Bronchial epithelial cell (primary cell): Measurements from ENCODE around the gene UTP3. TPM values are rescaled to one million over a fixed set of nuclear protein-coding genes. Genes with fewer than 3 reads are reported as not detected.

Experiments used
- DNase-seq: peaks from one replicate; pipeline ENCODE4 v3.0.0-alpha.2; 2010; ENCODE audit warnings: low read depth
- FAIRE-seq: peaks from 2 replicates; lab custom pipeline; 2011; peaks lifted over from hg19 to GRCh38; lab: Jason Lieb, UNC
- H3K27me3 ChIP-seq: 2 replicates; pipeline ENCODE4 v1.5.1; 2011; ENCODE audit warnings: low read length; ENCODE audit not compliant: control insufficient read depth, insufficient read depth
- H3K36me3 ChIP-seq: 2 replicates; pipeline ENCODE4 v1.5.1; 2011; ENCODE audit warnings: low read length; ENCODE audit not compliant: control insufficient read depth, insufficient read depth
- H3K4me3 ChIP-seq: 2 replicates; pipeline ENCODE4 v1.5.1; 2011; ENCODE audit warnings: mild to moderate bottlenecking, low read depth, low read length, control low read depth
- total RNA-seq: library from RNA; depleted of rRNA; stranded (reverse); fragments of >200 nt; gene quantifications from 2 replicates; pipeline ENCODE4 v1.2.1, GENCODE V29; 2014
- TF ChIP-seq, protein P1 (sequence below): IDR thresholded peaks from 2 replicates; pipeline ENCODE4 v1.5.1; 2011; ENCODE audit warnings: mild to moderate bottlenecking, moderate library complexity, low read length, control low read depth, inconsistent platforms; ENCODE audit not compliant: insufficient read depth, severe bottlenecking

The UTP3 gene
- total RNA-seq, 1 donor from 2014 or later, result 15.0 TPM

- Histone ChIP-seq H3K4me3 (no peak overlapping the region), H3K27me3 (no peaks in the 10 kb centered on the region), H3K36me3 (no peaks in the 10 kb centered on the region)
- FAIRE-seq (no peak), DNase-seq (peak; percentile 24)
- TF ChIP-seq, protein P1, sequence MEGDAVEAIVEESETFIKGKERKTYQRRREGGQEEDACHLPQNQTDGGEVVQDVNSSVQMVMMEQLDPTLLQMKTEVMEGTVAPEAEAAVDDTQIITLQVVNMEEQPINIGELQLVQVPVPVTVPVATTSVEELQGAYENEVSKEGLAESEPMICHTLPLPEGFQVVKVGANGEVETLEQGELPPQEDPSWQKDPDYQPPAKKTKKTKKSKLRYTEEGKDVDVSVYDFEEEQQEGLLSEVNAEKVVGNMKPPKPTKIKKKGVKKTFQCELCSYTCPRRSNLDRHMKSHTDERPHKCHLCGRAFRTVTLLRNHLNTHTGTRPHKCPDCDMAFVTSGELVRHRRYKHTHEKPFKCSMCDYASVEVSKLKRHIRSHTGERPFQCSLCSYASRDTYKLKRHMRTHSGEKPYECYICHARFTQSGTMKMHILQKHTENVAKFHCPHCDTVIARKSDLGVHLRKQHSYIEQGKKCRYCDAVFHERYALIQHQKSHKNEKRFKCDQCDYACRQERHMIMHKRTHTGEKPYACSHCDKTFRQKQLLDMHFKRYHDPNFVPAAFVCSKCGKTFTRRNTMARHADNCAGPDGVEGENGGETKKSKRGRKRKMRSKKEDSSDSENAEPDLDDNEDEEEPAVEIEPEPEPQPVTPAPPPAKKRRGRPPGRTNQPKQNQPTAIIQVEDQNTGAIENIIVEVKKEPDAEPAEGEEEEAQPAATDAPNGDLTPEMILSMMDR, result no peak
Measured at GRCh38 chr4:70670332-70671014, 17.9 kb upstream of the UTP3 start.

GRCh38 chr4:70671091-70671490 is 17.2 kb upstream of the UTP3 start:
- no peak for DNase-seq
- no peaks in the 10 kb centered on the region for H3K27me3 ChIP-seq
- TF ChIP-seq, protein P1, result no peak
- no peak overlapping the region for H3K4me3 ChIP-seq
- H3K36me3 ChIP-seq, result no peaks in the 10 kb centered on the region
- FAIRE-seq, result no peak

GRCh38 chr4:70674191-70674590 is 14.1 kb upstream of the UTP3 start:
- no peak for FAIRE-seq
- H3K4me3 ChIP-seq, result no peak overlapping the region
- H3K27me3 ChIP-seq, result no peaks in the 10 kb centered on the region
- TF ChIP-seq, protein P1, result no peak
- no peak for DNase-seq
- H3K36me3 ChIP-seq, result no peaks in the 10 kb centered on the region

DNA sequence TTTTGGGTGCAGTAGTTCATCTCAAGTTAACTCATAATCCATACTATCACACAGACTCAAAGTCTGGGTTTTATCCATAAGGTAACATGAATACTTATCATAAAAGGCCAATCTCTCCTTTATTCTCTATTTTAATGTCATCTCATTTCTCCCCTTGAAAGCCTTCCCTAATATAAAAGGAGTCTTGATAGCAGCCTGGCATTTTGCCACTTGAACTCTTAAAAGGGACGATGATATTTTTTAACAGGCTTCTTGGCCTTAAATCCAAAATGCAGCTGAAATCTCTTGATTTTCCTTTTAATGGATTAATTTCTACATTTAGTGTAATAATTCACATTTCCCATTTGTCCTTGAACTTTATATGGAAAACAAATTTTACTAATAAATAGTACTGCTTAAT is 13.6 kb upstream of the UTP3 start:
- DNase-seq (no peak), FAIRE-seq (no peak)
- TF ChIP-seq, protein P1, result no peak
- no peaks in the 10 kb centered on the region for H3K27me3 ChIP-seq
- no peak overlapping the region for H3K4me3 ChIP-seq
- H3K36me3 ChIP-seq, result no peaks in the 10 kb centered on the region

DNA sequence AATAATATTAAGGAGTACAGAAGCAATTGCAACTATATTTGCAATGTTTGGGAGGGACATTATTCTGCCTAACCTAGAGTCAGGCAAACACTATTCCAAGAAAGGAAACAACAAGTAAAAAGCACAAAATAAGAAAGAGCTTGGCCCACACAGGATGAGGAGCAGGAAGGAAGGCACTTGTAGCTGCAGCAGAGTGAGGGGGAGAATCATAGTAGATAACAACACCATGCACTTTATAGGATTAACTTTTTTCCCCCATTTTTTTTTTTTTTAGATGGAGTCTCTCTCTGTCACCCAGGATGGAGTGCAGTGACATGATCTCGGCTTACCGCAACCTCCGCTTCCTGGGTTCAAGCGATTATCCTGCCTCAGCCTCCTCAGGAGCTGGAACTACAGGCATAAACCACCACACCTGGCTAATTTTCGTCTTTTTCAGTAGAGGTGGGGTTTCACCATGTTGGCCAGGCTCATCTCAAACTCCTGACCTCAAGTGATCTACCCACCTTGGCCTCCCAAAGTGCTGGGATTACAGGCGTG is 11.7 kb upstream of the UTP3 start:
- FAIRE-seq (no peak), DNase-seq (no peak)
- TF ChIP-seq, protein P1, result no peak
- Histone ChIP-seq H3K36me3 (no peaks in the 10 kb centered on the region), H3K27me3 (no peaks in the 10 kb centered on the region), H3K4me3 (no peak overlapping the region)
